Measurements from ENCODE around the gene SPDYE1.

DNA sequence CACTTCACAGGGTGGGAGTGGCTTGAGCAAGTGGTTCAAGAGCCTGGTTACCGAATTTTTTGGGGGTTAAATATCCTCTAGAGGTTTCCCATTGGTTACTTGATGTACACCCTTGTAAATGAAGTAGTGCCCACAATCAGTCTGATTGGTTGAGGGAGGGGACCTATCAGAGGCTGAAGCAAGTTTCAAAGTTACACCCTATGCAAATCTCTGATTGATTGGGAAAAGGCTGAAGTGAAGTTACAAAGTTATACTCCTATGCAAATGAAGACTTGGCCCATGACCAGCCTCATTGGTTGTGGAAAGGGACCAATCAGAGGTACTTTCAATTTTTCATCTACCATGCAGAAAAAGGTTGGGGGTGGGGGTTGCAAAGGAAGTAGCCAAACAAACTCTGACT lies 36.8 kb upstream of the SPDYE1 start:
- TF ChIP-seq CTCF (IDR thresholded peaks at IDR 0.05; ENCODE audit: low read depth, low read length, poor library complexity, severe bottlenecking) = no peak
- no peak for TF ChIP-seq EZH2phosphoT487 (IDR thresholded peaks at IDR 0.05; ENCODE audit: borderline replicate concordance, low read length)

Data from DOHH2 (cell line).